ENCODE results near the gene AAMP.

DNA sequence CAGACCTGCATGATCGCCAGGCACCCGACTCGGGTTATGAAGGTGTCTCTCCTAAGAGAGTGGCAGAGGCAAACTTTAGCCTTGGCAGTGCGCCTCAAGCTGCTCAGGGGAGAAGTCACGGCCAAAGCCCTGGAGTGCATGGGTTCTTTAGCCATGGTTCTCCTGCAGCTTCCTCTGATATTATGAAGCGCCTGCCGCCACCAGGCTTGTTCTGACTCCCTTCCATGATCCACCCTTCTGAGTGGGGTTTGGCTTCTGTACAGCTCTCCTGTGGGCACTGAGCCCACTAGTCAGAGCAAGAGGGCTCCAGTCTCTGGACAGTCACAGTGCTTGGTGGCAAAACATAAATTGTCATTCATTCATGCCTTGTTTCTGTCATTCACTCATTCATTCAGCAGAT lies 48.3 kb upstream of the AAMP start:
- TF ChIP-seq, protein P1, sequence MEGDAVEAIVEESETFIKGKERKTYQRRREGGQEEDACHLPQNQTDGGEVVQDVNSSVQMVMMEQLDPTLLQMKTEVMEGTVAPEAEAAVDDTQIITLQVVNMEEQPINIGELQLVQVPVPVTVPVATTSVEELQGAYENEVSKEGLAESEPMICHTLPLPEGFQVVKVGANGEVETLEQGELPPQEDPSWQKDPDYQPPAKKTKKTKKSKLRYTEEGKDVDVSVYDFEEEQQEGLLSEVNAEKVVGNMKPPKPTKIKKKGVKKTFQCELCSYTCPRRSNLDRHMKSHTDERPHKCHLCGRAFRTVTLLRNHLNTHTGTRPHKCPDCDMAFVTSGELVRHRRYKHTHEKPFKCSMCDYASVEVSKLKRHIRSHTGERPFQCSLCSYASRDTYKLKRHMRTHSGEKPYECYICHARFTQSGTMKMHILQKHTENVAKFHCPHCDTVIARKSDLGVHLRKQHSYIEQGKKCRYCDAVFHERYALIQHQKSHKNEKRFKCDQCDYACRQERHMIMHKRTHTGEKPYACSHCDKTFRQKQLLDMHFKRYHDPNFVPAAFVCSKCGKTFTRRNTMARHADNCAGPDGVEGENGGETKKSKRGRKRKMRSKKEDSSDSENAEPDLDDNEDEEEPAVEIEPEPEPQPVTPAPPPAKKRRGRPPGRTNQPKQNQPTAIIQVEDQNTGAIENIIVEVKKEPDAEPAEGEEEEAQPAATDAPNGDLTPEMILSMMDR (IDR thresholded peaks at IDR 0.05; ENCODE audit: poor library complexity), result no peak
- TF ChIP-seq EZH2phosphoT487 (IDR thresholded peaks at IDR 0.05; ENCODE audit: low read depth, severe bottlenecking, unreplicated experiment), result no peak

Data from hepatocyte (in vitro differentiated cells).